Endothelial cell of umbilical vein (primary cell): ENCODE measurements around the gene ARPC1A. TPM values are rescaled to one million over a fixed set of nuclear protein-coding genes. Genes with fewer than 3 reads are reported as not detected.
A peak's percentile ranks its signal among the peaks of the same experiment; 100 is the strongest.

Source experiments
- BruUV-seq: library from RNA; stranded (reverse); fragments of 400-500 nt; replicated peaks from 2 replicates; lab custom pipeline; 2021; lab: Mats Ljungman, UMichigan
- CTCF ChIA-PET: fragments of 300-600, 350-600 bp; sonication (Branson Sonifier 250); formaldehyde crosslinking; loops from one replicate; lab custom pipeline; 2021; ENCODE audit warnings: antibody characterized with exemption, inconsistent platforms; lab: Charles Lee
- POLR2A ChIA-PET: fragments of 300-600, 350-600 bp; sonication (Branson Sonifier 250); formaldehyde crosslinking; loops from one replicate; lab custom pipeline; 2021; ENCODE audit warnings: antibody characterized with exemption, inconsistent platforms; lab: Charles Lee
- DNase-seq: peaks from one replicate; pipeline ENCODE4 v3.0.0-alpha.2; 2011; ENCODE audit warnings: low read depth, low spot score
- FAIRE-seq: peaks from 2 replicates; lab custom pipeline; 2011; peaks lifted over from hg19 to GRCh38; lab: Jason Lieb, UNC
- H2AFZ ChIP-seq: 2 replicates; pipeline ENCODE4 v1.6.0; 2012; ENCODE audit warnings: low read depth, low read length, control low read depth, inconsistent platforms
- H3K27ac ChIP-seq: 2 replicates; pipeline ENCODE4 v1.5.1; 2011; ENCODE audit warnings: low read depth, mild to moderate bottlenecking, control low read depth, low read length, moderate library complexity; ENCODE audit not compliant: insufficient read depth
- H3K27me3 ChIP-seq, 2 experiments: 2 replicates each; pipeline versions ENCODE4 v1.6.0 to v1.6.1; 2011; ENCODE audit warnings: low read length in 2 of 2, mixed read lengths in 1 of 2; ENCODE audit not compliant: control insufficient read depth in 2 of 2, insufficient read depth in 2 of 2
- H3K36me3 ChIP-seq, 2 experiments: 2 replicates in 1 of 2; 3 replicates in 1 of 2; pipeline ENCODE4 v1.5.1; 2011; ENCODE audit warnings: low read length in 2 of 2, mild to moderate bottlenecking in 1 of 2, moderate library complexity in 1 of 2; ENCODE audit not compliant: control insufficient read depth in 2 of 2, insufficient read depth in 2 of 2; ENCODE audit errors: extremely low read depth in 1 of 2
- H3K4me1 ChIP-seq: 3 replicates; pipeline ENCODE4 v1.5.1; 2011; ENCODE audit warnings: mild to moderate bottlenecking, low read length; ENCODE audit not compliant: control insufficient read depth, insufficient read depth; ENCODE audit errors: extremely low read depth
- H3K4me2 ChIP-seq: 2 replicates; pipeline ENCODE4 v1.6.1; 2011; ENCODE audit warnings: low read length, control low read depth, mixed read lengths; ENCODE audit not compliant: insufficient read depth
- H3K4me3 ChIP-seq, 3 experiments: fragments of 200-600 bp in 1 of 3; sonication (generic), shearing (Covaris generic) in 1 of 3; replicated peaks in 1 of 3; 2 replicates each; pipeline ENCODE4 v1.5.1; 2011 to 2016; ENCODE audit warnings: control low read depth in 3 of 3, low read length in 3 of 3, mild to moderate bottlenecking in 2 of 3, inconsistent platforms in 1 of 3, low read depth in 1 of 3, moderate library complexity in 1 of 3; ENCODE audit not compliant: insufficient read depth in 1 of 3
- H3K79me2 ChIP-seq: 2 replicates; pipeline ENCODE4 v1.6.0; 2012; ENCODE audit warnings: low read length, inconsistent platforms; ENCODE audit not compliant: control insufficient read depth, insufficient read depth
- H3K9ac ChIP-seq: replicated peaks from 2 replicates; pipeline ENCODE3; 2011; ENCODE audit warnings: low read length, control low read depth; ENCODE audit not compliant: insufficient read depth; ENCODE audit errors: extremely low read depth
- H3K9me1 ChIP-seq: replicated peaks from 3 replicates; pipeline ENCODE4 v1.6.0; 2011; ENCODE audit warnings: mild to moderate bottlenecking, low read length; ENCODE audit not compliant: control insufficient read depth, insufficient read depth; ENCODE audit errors: extremely low read depth
- H3K9me3 ChIP-seq: replicated peaks from 2 replicates; pipeline ENCODE4 v1.5.1; 2012; ENCODE audit warnings: low read length, inconsistent platforms; ENCODE audit not compliant: control insufficient read depth, insufficient read depth
- H4K20me1 ChIP-seq: replicated peaks from 2 replicates; pipeline ENCODE3; 2011; ENCODE audit warnings: mild to moderate bottlenecking, low read length; ENCODE audit not compliant: control insufficient read depth, insufficient read depth; ENCODE audit errors: extremely low read depth
- CTCF ChIP-seq, 2 donors: IDR thresholded peaks; 1 replicate in 1 of 2; 2 replicates in 1 of 2; pipeline ENCODE4 v1.5.1; 2011; ENCODE audit warnings: low read length in 2 of 2, mild to moderate bottlenecking in 2 of 2, moderate library complexity in 2 of 2, control low read depth in 1 of 2, inconsistent platforms in 1 of 2, low read depth in 1 of 2; ENCODE audit not compliant: insufficient read depth in 1 of 2; ENCODE audit errors: extremely low read depth in 1 of 2
- EZH2 ChIP-seq: IDR thresholded peaks from 2 replicates; pipeline ENCODE4 v1.6.1; 2012; ENCODE audit warnings: borderline replicate concordance, low read depth, mild to moderate bottlenecking, moderate library complexity, low read length, inconsistent platforms; ENCODE audit not compliant: severe bottlenecking
- FOS ChIP-seq: IDR thresholded peaks from 2 replicates; pipeline ENCODE4 v1.6.1; 2011; ENCODE audit warnings: mild to moderate bottlenecking, low read length, moderate library complexity, borderline replicate concordance; ENCODE audit not compliant: insufficient read depth
- GATA2 ChIP-seq: IDR thresholded peaks from 2 replicates; pipeline ENCODE4 v1.7.0; 2011; ENCODE audit warnings: low read depth, mild to moderate bottlenecking, moderate library complexity, mixed read lengths, low read length; ENCODE audit not compliant: insufficient read length, insufficient read depth
- JUN ChIP-seq: IDR thresholded peaks from 2 replicates; pipeline ENCODE4 v1.6.1; 2011; ENCODE audit warnings: borderline replicate concordance, low read depth; ENCODE audit not compliant: insufficient read length, insufficient read depth
- MAX ChIP-seq: IDR thresholded peaks from 2 replicates; pipeline ENCODE4 v1.6.1; 2011; ENCODE audit not compliant: insufficient read depth, insufficient read length
- MYC ChIP-seq: IDR thresholded peaks from one replicate; pipeline ENCODE4 v1.6.1; 2011; ENCODE audit warnings: mild to moderate bottlenecking, low read depth, low read length
- POLR2A ChIP-seq: IDR thresholded peaks from 2 replicates; pipeline ENCODE4 v1.6.1; 2012; ENCODE audit warnings: low read depth, mild to moderate bottlenecking, control low read depth, low read length
- POLR2AphosphoS5 ChIP-seq: IDR thresholded peaks from 2 replicates; pipeline ENCODE4 v1.6.1; 2012; ENCODE audit warnings: low read depth, mild to moderate bottlenecking, control low read depth, low read length, moderate library complexity; ENCODE audit not compliant: insufficient read depth
- dilution Hi-C: fragments of 300-500 bp; cut with MboI; formaldehyde crosslinking; loops from one replicate; pipeline ENCODE4 v1.15.0; 2019; ENCODE audit warnings: low sequenced_read_pairs; ENCODE audit not compliant: extremely low pct_ligation_motif_present
- intact Hi-C: fragments of 100-400 bp; cut with micrococcal nuclease; formaldehyde crosslinking; loops from one replicate; pipeline ENCODE4 v1.10.0; 2022
- polyA plus RNA-seq, 4 experiments: library from polyadenylated mRNA; depleted of rRNA in 3 of 4; stranded (reverse) in 3 of 4; unstranded in 1 of 4; fragments of >200 nt; gene quantifications; 2 replicates each; pipeline versions ENCODE4 v1.2.1 to v1.2.3, GENCODE V29; 2011 to 2012; ENCODE audit warnings: missing spikeins in 1 of 4
- total RNA-seq: library from RNA; stranded (reverse); gene quantifications from 2 replicates; pipeline ENCODE4 v1.2.3, GENCODE V29; 2021

ARPC1A gene
- total and polyA plus RNA-seq, 2 donors (not counting 3 experiments of a cell fraction or from before 2014, with no cell fraction given) = 200 to 243 TPM

GRCh38 chr7:99326408-99326782, 697 bp downstream of the ARPC1A start:
- peak overlapping the region; percentile 84 to 99 (median 94) for H3K4me3 ChIP-seq
- H3K4me1 ChIP-seq = peaks cover 45% of the 10 kb centered on the region
- H3K9ac ChIP-seq = peak overlapping the region; percentile 98
- H3K27me3 ChIP-seq = no peaks in the 10 kb centered on the region
- H3K9me3 ChIP-seq = no peaks in the 10 kb centered on the region
- no peaks in the 10 kb centered on the region for H4K20me1 ChIP-seq
- TF ChIP-seq MYC (no peak), GATA2 (no peak), FOS (no peak), CTCF (IDR thresholded peaks at IDR 0.05; ENCODE audit: extremely low read depth in 1 of 2, insufficient read depth in 1 of 2, low read depth in 1 of 2, low read length in 2 of 2) (no peak), EZH2 (no peak), POLR2AphosphoS5 (no peak), MAX (no peak), JUN (no peak), POLR2A (no peak)
- peak overlapping the region; percentile 97 for H3K4me2 ChIP-seq
- H3K79me2 ChIP-seq = peaks cover 46% of the 10 kb centered on the region
- no peak overlapping the region for H2AFZ ChIP-seq
- CTCF ChIA-PET = interaction anchor here (0.6 to 2.3 kb wide), 3 partner anchors 57 to 296 kb away, joined by 3 to 13 read pairs (median 3); no protein-coding TSS in a partner anchor
- POLR2A ChIA-PET = no interaction called here
- no peaks in the 10 kb centered on the region for H3K36me3 ChIP-seq
- peak overlapping the region; percentile 76 for H3K27ac ChIP-seq
- dilution Hi-C loops = no loop called here
- no peaks in the 10 kb centered on the region for H3K9me1 ChIP-seq
- BruUV-seq = no TSS peak
- intact Hi-C loops = loop anchor here (5.0 kb wide), 1 partner anchor 1079 kb away; no protein-coding TSS in a partner anchor
- FAIRE-seq (no peak), DNase-seq (no peak)
